Stimulated activated CD8-positive, alpha-beta memory T cell treated with anti-CD3 and anti-CD28 coated beads, Interleukin-4, amount 100 ng/mL, for 24 hours (primary cell): ENCODE results near the gene CLTRN.
A peak's percentile ranks its signal among the peaks of the same experiment; 100 is the strongest.
"Not testable (repeated sequence)": the region's sequence is repeated elsewhere in the genome, so short reads cannot be mapped to it uniquely, and the experiment has no call there.

Experiments used
- DNase-seq: peaks from one replicate; pipeline ENCODE4 v3.0.0-alpha.2; 2020; ENCODE audit warnings: low read depth

Gene CLTRN

GRCh38 chrX:15664487-15665444 lies at the start of gene CLTRN:
TSS of gene CLTRN (minus strand) at chrX:15664805. CDS start at chrX:15664775, 30 bp downstream.
- DNase-seq = no peak

DNA sequence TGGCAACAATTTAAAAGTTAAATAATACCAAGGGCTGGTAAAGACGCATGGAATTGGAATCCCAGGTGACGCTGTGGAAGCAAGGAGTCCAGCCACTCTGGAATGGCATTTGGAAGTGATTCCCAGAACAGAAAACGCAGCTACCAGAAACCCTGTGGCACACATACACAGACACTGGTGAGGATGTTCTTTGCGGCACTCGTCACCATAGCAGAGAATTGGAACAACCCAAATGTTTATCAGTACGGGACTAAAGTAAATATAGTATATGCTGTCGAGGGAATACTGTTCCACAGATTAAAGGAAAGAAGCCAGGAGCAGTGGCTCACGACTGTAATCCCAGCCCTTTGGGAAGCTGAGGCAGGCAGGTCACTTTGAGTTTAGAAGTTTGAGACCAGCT lies 39.7 kb upstream of the CLTRN start:
- not testable (repeated sequence) for DNase-seq

DNA sequence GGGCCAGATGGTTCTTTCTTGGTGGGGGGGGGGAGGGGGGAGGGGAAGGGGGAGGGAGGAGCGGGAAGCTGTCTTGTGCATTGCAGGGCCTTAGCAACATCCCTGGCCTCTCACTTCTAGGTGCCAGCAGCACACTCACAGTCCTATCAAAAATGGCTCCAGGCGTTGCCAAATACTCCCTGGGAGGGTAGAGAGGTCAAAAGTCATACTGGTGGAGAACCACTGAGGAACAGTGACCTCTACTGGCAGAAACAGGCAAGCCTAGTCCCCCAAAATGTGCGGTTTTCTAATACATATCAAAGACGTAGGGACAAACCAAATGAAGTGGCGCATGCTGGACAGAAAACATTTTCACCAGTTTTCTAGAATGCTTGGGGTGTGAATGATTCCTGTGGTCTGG lies 39.2 kb upstream of the CLTRN start:
- DNase-seq = not testable (repeated sequence)

DNA sequence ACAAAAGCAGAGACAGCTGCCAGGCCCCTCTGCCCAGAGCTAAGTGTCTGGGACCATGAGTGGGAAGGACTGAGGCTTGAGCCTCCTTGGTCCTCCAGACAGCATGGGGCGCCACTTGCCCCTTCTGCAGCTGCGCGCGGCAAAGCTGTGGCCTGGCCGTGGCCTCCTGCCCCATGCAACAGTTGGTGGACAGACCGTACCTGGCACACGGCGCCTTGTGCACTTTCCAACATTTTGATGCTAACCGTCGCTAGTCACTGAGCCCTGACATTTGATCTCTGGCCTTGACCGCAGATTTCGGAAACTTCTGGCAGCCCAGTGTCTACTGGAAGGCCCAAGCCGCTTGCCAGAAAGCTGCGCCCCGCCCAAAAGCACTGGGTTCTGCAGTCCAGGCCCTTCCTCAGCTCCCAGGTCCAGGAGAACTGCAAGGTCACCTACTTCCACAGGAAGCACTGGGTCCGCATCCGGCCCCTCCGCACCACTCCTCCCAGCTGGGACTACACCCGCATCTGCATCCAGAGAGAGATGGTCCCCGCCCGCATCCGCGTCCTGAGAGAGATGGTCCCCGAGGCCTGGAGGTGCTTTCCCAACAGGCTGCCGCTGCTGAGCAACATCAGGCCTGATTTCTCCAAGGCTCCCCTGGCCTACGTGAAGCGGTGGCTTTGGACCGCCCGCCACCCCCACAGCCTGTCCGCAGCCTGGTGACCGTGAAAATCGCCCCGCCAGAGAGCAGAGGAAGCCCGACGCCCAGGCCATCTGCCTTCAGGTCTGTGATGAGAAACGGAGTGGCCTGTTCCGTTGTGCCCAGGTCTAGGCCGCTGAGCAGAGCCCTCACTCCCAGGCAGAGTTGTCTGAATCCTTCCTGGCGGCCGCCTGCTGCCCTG lies 38.1 kb upstream of the CLTRN start:
- no peak for DNase-seq

DNA sequence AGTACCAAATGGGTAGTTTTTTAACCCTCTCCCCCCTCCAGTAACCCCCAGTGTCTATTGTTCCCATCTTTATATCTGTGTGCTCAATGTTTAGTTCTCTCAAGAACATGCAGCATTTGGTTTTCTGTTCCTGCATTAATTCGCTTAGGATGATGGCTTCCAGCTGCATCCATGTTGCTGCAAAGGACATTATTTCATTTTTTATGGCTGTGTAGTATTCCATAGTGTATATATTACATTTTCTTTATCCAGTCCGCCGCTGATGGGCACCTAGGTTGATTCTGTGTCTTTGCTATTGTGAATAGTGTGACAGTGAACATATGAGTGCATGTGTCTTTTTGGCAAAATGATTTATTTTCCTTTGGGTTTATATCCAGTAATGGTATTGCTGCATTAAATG lies 31.9 kb upstream of the CLTRN start:
- DNase-seq = no peak

GRCh38 chrX:15694941-15695451 lies 30.4 kb upstream of the CLTRN start:
- DNase-seq = no peak

- DNase-seq = peak; percentile 25
These were observed 22.4 kb upstream of the CLTRN start for GRCh38 chrX:15686818-15687685.

DNA sequence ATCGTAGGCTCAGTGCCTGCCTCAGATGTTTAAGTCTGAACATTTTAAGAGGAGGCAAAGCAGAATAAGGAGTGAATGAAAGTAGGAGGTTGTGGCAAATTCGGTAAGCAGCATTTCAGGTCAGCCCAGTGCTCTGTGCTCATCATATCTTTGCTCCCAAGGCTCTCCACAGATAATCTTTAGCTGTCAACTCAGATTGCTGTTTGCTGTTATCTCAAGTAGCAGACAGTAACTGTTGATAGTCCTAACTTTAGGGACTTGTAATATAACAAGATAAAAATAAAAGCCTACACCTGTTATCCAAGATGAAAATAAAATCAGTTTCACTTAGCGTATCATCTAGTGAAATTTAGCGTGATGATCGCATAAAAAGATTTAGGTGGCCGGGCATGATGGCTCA lies 18.6 kb upstream of the CLTRN start:
- DNase-seq = no peak

DNA sequence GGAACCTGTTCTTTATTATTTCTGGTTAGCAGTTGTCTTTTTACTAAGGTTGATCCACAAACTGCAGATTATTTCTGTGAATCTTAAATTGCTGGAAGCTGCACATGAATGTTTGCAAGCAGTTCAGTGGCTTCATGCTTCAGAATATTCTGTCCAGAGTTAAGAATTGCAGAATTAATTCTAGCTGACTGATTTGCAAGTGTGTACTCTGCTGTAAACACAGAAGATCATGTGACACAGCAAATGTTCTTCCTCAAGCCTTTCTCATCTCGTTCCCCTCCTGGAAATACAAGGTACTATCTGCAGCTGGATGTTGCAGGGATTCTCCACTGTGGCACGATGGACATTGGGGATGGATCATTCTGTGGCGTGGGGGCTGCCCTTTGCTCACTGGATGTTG lies 16.8 kb upstream of the CLTRN start:
- DNase-seq = no peak

- no peak for DNase-seq
These were observed 15.8 kb upstream of the CLTRN start for GRCh38 chrX:15680401-15680800.

DNA sequence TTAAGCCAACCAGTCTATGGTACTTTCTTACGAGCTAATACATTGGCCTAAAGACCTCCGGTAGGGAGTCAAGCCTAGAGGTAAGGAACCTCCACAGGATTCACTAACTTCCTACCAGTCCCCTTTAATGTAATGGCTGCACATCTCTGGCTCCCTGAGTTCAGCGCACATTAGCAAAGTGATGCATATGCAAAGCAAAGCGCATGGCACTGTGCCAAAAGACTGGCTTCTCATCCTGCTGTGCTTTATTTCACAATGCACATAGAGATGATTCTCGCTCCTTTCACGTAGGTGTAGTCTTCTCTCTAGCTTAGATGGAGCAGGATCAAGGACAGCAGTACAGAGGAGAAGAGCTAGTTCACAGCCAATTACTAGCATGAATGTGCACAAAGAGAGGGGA lies 14.6 kb upstream of the CLTRN start:
- DNase-seq = no peak

- DNase-seq = no peak
These were observed 13.7 kb upstream of the CLTRN start for GRCh38 chrX:15678339-15678738.

- DNase-seq = no peak
These were observed 12.3 kb upstream of the CLTRN start for GRCh38 chrX:15676886-15677285.

GRCh38 chrX:15675490-15675921 lies 10.9 kb upstream of the CLTRN start:
- peak; percentile 85 for DNase-seq

DNA sequence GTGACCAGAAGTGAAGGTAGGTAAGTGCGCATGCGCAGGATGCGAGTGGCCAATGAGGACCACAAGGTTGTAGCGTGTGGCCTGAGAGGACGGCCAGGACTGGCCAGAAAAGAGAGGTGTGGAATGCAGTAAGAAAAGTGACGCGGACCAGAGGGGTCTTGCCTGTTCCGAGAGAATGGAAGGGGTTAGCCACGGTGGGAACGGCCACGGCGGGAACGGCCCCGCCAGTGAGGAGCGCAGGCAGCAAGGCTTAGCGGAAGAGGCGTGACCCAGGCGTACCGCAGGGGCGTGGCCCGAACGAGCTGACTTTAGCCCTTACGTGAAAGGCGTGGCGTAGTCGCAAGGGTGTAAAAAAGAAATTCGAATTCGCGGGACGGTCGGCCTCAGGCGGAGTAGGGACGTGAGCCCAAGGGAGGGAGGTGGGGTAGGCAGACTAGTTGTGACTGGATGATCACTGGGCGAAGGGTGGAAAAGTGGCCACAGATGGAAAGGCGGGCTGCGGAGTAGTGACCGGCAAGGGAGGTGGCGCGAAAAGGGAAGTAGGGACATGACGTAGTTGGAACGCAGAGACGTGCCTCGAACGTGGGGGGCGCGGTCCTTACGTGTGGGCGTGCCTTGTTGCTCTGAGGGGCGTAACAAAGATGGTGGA lies 10.4 kb upstream of the CLTRN start:
- DNase-seq = peak; percentile 83

DNA sequence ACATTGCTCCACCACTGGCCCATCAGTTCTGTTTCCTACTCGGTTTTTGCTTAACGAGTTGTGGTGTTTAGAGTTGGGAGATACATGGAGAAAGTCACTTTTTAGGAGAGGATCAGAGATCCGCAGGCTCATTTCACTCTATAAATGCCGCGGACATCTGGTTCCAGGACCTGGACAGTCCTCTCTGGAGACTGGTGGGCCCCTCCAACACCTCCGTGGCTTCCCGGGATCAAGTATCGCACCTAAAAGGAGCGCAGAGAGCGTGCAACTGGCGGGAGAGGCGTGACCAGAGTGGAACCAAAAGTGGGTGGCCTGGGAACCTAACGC lies 9.9 kb upstream of the CLTRN start:
- no peak for DNase-seq

GRCh38 chrX:15673970-15674369 lies 9.4 kb upstream of the CLTRN start:
- no peak for DNase-seq

GRCh38 chrX:15672881-15673280 lies 8.3 kb upstream of the CLTRN start:
- no peak for DNase-seq

DNA sequence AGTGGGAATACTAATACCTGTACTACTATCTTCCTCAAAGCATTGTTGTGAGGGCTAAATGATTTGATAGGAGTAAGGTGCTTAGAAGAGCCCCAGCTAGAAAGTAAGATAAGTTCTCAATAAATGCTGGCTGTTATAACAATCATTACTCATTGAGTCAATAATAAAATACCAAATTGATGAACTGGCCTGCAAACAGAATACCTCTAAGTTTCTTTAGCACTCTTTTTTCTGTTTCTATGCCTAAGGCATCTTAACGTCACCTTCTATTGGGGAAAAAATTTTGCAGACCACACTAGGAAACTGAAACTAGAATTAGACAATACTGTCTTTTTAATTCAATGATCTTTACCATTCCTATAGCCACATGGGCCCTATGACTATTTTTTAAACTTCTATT lies 1.2 kb downstream of the CLTRN start:
- DNase-seq = no peak

GRCh38 chrX:15654804-15655203 lies 9.8 kb downstream of the CLTRN start:
- DNase-seq = not testable (repeated sequence)

- no peak for DNase-seq
These were observed 10.6 kb downstream of the CLTRN start for GRCh38 chrX:15653961-15654360.
